NOMO-1 (cell line): Measurements from ENCODE around the gene SLX1B.
"Not testable (repeated sequence)": the region's sequence is repeated elsewhere in the genome, so short reads cannot be mapped to it uniquely, and the experiment has no call there.

ENCODE experiments used
- DNase-seq, 2 experiments: peaks; one replicate each; lab custom pipeline; 2025; ENCODE audit not compliant: unreplicated experiment in 2 of 2; lab: John Stamatoyannopoulos, UW

SLX1B gene

GRCh38 chr16:29454269-29454668 lies at the start of gene SLX1B, which contains the start of gene BOLA2:
Gene SLX1B (plus strand): TSS chr16:29454533.
Gene BOLA2 (minus strand): TSS chr16:29454351. CDS start chr16:29454253, 98 bp downstream.
- not testable (repeated sequence) for DNase-seq

- not testable (repeated sequence) for DNase-seq
Measured at GRCh38 chr16:29405249-29405648, 49.1 kb upstream of the SLX1B start.

- DNase-seq, result not testable (repeated sequence)
Measured at GRCh38 chr16:29423587-29423986, 30.7 kb upstream of the SLX1B start.

GRCh38 chr16:29425390-29425789 lies 28.9 kb upstream of the SLX1B start:
- not testable (repeated sequence) for DNase-seq

GRCh38 chr16:29453754-29454153 lies 579 bp upstream of the SLX1B start:
- not testable (repeated sequence) for DNase-seq

GRCh38 chr16:29454828-29455227 lies 495 bp downstream of the SLX1B start:
- not testable (repeated sequence) for DNase-seq

- not testable (repeated sequence) for DNase-seq
Measured at GRCh38 chr16:29457660-29458059, 3.3 kb downstream of the SLX1B start.

- DNase-seq, result not testable (repeated sequence)
Measured at GRCh38 chr16:29459706-29460646, 5.6 kb downstream of the SLX1B start, which contains the start of gene SULT1A4. Gene SULT1A4 (plus strand): TSS chr16:29459913. CDS start chr16:29461386, 1,473 bp downstream.

- DNase-seq, result not testable (repeated sequence)
Measured at GRCh38 chr16:29460647-29461030, 6.3 kb downstream of the SLX1B start.

- not testable (repeated sequence) for DNase-seq
Measured at GRCh38 chr16:29465985-29466824, 11.9 kb downstream of the SLX1B start.

- not testable (repeated sequence) for DNase-seq
Measured at GRCh38 chr16:29466904-29467303, 12.6 kb downstream of the SLX1B start.

GRCh38 chr16:29467654-29468366 lies 13.5 kb downstream of the SLX1B start:
- not testable (repeated sequence) for DNase-seq

- not testable (repeated sequence) for DNase-seq
Measured at GRCh38 chr16:29469660-29470059, 15.3 kb downstream of the SLX1B start.

- DNase-seq, result not testable (repeated sequence)
Measured at GRCh38 chr16:29472065-29472464, 17.7 kb downstream of the SLX1B start.

GRCh38 chr16:29482276-29482675 lies 27.9 kb downstream of the SLX1B start:
- DNase-seq, result not testable (repeated sequence)

GRCh38 chr16:29506308-29506707 lies 52.0 kb downstream of the SLX1B start, which contains the start of gene NPIPB12:
Gene NPIPB12 (minus strand): TSS chr16:29506408.
- DNase-seq, result not testable (repeated sequence)
